ENCODE results near the gene GMPPA. TPM values are rescaled to one million over a fixed set of nuclear protein-coding genes. Genes with fewer than 3 reads are reported as not detected.

Gene GMPPA
- total and polyA plus RNA-seq, 9 of the 15 experiments (the other 6 are each of a cell fraction or from before 2014, with no cell fraction given) = 7.0 to 101 (median 66.7) TPM

- peak; percentile 85 for TF ChIP-seq PKNOX1 (IDR thresholded peaks at IDR 0.05)
- TF ChIP-seq ZBTB7A (IDR thresholded peaks at IDR 0.05; ENCODE audit: borderline replicate concordance, control insufficient read depth, low read depth, low read length) = peak; percentile 95
- TF ChIP-seq PHF21A (IDR thresholded peaks at IDR 0.05; ENCODE audit: borderline replicate concordance, low read depth) = peak; percentile 85; the same call in 1 of the 2 replicates
- TF ChIP-seq TBL1XR1 (IDR thresholded peaks at IDR 0.05; ENCODE audit: low read length in 2 of 2) = peak; percentile 84 to 92; a peak in 3 of 4 replicates
- TF ChIP-seq CGGBP1 (CRISPR knock-in tag; IDR thresholded peaks at IDR 0.05) = no peak
- TF ChIP-seq ZC3H11A (IDR thresholded peaks at IDR 0.05; ENCODE audit: low read depth, low read length) = no peak
- TF ChIP-seq CBFA2T3 (IDR thresholded peaks at IDR 0.05) = peak; percentile 99
- TF ChIP-seq VEZF1 (CRISPR knock-in tag; IDR thresholded peaks at IDR 0.05) = peak; percentile 98
- TF ChIP-seq KDM1A (IDR thresholded peaks at IDR 0.05) = peak; percentile 93
- TF ChIP-seq CTCFL (IDR thresholded peaks at IDR 0.05; ENCODE audit: borderline replicate concordance, insufficient read depth, low read depth, low read length, poor library complexity, severe bottlenecking) = peak; percentile 77
- TF ChIP-seq ZNF140 (CRISPR knock-in tag; IDR thresholded peaks at IDR 0.05) = no peak
- TF ChIP-seq, protein P1, sequence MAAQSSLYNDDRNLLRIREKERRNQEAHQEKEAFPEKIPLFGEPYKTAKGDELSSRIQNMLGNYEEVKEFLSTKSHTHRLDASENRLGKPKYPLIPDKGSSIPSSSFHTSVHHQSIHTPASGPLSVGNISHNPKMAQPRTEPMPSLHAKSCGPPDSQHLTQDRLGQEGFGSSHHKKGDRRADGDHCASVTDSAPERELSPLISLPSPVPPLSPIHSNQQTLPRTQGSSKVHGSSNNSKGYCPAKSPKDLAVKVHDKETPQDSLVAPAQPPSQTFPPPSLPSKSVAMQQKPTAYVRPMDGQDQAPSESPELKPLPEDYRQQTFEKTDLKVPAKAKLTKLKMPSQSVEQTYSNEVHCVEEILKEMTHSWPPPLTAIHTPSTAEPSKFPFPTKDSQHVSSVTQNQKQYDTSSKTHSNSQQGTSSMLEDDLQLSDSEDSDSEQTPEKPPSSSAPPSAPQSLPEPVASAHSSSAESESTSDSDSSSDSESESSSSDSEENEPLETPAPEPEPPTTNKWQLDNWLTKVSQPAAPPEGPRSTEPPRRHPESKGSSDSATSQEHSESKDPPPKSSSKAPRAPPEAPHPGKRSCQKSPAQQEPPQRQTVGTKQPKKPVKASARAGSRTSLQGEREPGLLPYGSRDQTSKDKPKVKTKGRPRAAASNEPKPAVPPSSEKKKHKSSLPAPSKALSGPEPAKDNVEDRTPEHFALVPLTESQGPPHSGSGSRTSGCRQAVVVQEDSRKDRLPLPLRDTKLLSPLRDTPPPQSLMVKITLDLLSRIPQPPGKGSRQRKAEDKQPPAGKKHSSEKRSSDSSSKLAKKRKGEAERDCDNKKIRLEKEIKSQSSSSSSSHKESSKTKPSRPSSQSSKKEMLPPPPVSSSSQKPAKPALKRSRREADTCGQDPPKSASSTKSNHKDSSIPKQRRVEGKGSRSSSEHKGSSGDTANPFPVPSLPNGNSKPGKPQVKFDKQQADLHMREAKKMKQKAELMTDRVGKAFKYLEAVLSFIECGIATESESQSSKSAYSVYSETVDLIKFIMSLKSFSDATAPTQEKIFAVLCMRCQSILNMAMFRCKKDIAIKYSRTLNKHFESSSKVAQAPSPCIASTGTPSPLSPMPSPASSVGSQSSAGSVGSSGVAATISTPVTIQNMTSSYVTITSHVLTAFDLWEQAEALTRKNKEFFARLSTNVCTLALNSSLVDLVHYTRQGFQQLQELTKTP (IDR thresholded peaks at IDR 0.05; ENCODE audit: low read depth in 1 of 2, partially characterized antibody in 2 of 2) = peak in 1 of 2 experiments; percentile 61
- TF ChIP-seq JUND (IDR thresholded peaks at IDR 0.05; ENCODE audit: borderline replicate concordance, low read depth, low read length) = peak; percentile 73
- peak; percentile 35; the same call in 1 of the 3 replicates for TF ChIP-seq JUND (tag; IDR thresholded peaks at IDR 0.05; ENCODE audit: borderline replicate concordance, low read depth, low read length)
- peak; percentile 68 for TF ChIP-seq CREB1 (IDR thresholded peaks at IDR 0.05)
- no peak for TF ChIP-seq CREB1 (CRISPR knock-in tag; IDR thresholded peaks at IDR 0.05)
- peak; percentile 92 for TF ChIP-seq HDAC3 (IDR thresholded peaks at IDR 0.05; ENCODE audit: borderline replicate concordance, partially characterized antibody)
- peak; percentile 39 for TF ChIP-seq CHD4 (IDR thresholded peaks at IDR 0.05; ENCODE audit: insufficient read depth, insufficient replicate concordance, low read depth, low read length, poor library complexity, severe bottlenecking)
Observed at GRCh38 chr2:219509780-219510511, 11.3 kb downstream of the GMPPA start (continued).

Measured in K562 (cell line).